Retinal pigment epithelial cell (primary cell): Measurements from ENCODE around the gene LYAR.
"Not testable (repeated sequence)": the region's sequence is repeated elsewhere in the genome, so short reads cannot be mapped to it uniquely, and the experiment has no call there.

Experiments
- DNase-seq: peaks from one replicate; pipeline ENCODE4 v3.0.0-alpha.2; 2010; ENCODE audit warnings: low read depth
- H3K4me3 ChIP-seq: 2 replicates; pipeline ENCODE4 v1.5.1; 2011; ENCODE audit warnings: mild to moderate bottlenecking, low read length, control low read depth, moderate library complexity
- TF ChIP-seq, protein P1 (sequence below): conservative IDR thresholded peaks from 2 replicates; pipeline ENCODE4 v1.5.1; 2011; ENCODE audit warnings: low read depth, low read length, control low read depth, inconsistent platforms

The LYAR gene

DNA sequence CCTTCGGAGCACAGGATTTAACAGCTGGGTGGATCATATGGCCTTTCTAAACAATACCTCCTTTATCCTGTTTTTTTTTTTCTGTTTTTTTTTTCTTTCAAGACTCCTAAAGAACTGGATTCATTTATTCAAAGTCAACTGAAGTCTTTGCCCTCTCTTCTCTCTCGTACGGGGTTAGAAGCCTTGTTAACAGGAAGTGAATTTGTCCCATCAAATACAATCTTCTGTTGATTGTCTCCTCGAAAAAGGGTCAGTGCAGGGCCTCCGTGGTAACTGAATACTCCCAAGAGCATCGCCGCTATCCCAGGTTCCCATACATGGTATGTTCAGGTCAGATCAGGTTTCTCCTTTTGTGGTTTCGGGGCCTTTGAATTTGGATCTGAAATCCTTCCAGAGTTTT is 40.1 kb downstream of the LYAR start:
- DNase-seq = no peak
- no peak overlapping the region for H3K4me3 ChIP-seq
- TF ChIP-seq, protein P1, sequence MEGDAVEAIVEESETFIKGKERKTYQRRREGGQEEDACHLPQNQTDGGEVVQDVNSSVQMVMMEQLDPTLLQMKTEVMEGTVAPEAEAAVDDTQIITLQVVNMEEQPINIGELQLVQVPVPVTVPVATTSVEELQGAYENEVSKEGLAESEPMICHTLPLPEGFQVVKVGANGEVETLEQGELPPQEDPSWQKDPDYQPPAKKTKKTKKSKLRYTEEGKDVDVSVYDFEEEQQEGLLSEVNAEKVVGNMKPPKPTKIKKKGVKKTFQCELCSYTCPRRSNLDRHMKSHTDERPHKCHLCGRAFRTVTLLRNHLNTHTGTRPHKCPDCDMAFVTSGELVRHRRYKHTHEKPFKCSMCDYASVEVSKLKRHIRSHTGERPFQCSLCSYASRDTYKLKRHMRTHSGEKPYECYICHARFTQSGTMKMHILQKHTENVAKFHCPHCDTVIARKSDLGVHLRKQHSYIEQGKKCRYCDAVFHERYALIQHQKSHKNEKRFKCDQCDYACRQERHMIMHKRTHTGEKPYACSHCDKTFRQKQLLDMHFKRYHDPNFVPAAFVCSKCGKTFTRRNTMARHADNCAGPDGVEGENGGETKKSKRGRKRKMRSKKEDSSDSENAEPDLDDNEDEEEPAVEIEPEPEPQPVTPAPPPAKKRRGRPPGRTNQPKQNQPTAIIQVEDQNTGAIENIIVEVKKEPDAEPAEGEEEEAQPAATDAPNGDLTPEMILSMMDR = no peak

- H3K4me3 ChIP-seq, DNase-seq: not testable (repeated sequence)
These were observed 40.6 kb downstream of the LYAR start for GRCh38 chr4:4249342-4249741.

- H3K4me3 ChIP-seq = peak overlapping the region; percentile 95
- TF ChIP-seq, protein P1 = no peak
- DNase-seq = no peak
These were observed 41.1 kb downstream of the LYAR start for GRCh38 chr4:4248885-4249203.

DNA sequence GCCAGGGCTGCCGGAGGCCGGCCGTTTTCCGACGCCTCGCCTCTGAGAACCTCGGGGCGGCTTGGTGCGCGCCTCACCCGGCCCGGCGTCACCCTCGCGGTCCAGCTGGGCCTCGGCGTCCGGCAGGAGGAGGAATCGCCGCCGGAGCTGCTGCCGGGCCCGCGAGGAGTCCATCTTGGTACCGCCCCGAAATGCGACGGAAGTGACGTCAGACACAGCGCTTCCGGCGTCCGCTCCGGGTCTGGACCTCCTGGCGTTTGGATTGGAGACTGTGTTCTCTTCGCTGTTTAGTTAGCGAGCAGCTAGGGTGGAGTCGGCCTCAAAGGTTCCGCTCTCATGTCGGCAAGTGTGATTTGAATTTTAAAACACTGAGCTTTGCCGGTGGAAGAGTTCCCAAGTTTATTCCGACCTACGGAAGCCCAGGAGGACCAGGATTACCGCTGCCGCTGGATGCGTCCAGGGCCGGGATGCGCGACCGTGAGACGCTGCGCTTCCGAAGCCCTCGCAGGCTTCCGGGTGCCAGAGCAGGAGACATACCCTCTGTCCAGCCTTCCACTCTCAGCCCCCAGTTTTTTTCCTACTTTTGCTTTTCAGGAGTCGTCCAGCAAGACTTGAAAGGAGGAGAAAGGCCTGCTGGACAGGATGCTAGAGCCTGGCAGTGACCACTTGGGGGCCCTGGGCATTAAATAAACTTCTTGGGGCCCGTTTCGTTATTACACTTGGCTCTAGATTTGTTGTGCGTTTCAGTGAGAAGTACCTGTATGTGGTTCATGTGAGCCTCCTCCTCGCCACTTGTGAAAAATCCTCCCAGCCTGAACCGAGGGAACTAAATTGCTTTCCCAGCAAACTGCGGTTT is 41.7 kb downstream of the LYAR start, which contains the start of gene TMEM128:
Gene TMEM128, minus strand, starts transcription at position 195 of the 856 bp plus-strand sequence. Its CDS starts 21 bp downstream, at position 174.
- peak within 1 kb of the TSS; percentile 95 for H3K4me3 ChIP-seq
- peak; percentile 70 for DNase-seq
- TF ChIP-seq, protein P1 = peak; percentile 37

GRCh38 chr4:4247696-4248028 is 42.3 kb downstream of the LYAR start:
- DNase-seq = no peak
- TF ChIP-seq, protein P1 = no peak
- H3K4me3 ChIP-seq = peak overlapping the region; percentile 95

DNA sequence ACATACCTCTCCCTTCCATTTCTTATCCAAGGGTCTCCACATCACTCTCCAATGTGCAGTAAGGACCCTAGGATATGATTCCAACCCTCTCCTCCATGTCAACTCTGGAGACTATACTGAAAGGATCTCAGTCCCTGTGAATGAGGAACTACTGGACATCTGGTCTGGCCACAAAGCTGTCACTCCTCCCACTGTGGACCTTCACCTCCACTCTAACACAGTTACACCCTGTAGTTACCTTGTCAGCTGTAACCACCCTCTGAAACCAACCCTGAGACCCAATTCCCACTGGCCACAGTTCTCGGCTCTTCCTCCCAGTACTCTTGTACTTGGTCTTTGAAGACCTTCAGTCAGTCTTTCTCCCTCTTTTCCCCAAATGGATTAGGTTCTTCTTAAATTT is 44.8 kb downstream of the LYAR start:
- TF ChIP-seq, protein P1 = no peak

DNA sequence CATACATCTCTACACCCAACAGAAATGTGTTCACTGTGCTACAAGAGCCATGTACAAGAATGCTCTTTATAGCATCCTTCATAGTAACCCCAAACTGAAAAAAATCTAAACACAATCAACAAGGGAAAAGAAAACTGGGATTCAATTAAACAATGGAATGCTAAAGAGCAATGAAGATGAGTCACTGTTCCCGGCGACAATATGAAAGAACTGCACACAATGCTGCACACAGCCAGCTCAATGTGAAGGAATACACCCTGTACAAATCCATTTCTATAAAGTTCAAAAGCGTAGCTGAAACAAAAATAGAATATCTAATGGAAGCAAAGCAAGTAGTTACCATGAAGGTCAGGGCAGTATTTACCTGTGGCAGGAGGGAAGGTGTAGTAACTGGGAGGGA is 50.4 kb downstream of the LYAR start:
- DNase-seq, H3K4me3 ChIP-seq: not testable (repeated sequence)

More for the DNA sequence above, 44.8 kb downstream of the LYAR start:
- no peak for DNase-seq
- H3K4me3 ChIP-seq = no peak overlapping the region

DNA sequence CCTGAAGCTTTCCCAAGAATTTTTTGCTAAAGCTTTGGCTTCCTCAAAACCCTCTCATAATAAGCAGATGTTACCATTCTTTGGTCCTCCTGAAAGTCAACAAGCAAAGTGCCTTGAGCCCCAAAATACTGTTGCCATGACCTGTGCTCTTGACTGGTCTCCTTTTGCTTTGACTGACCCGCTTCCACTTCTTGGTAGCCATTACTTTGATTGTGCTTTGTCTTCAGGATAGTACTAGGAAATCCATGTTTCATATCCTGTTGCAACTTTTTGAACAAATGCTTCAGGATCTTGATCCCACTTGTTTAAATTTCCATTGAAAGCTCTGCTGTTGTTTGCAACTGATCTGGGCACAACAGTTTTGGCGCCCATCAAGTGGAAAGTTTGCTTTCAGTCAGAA is 56.3 kb downstream of the LYAR start:
- TF ChIP-seq, protein P1 = no peak
- no peak for DNase-seq

More for the DNA sequence above, 56.3 kb downstream of the LYAR start:
- H3K4me3 ChIP-seq = no peak overlapping the region
